ENCODE data around the gene PPIE. TPM values are rescaled to one million over a fixed set of nuclear protein-coding genes. Genes with fewer than 3 reads are reported as not detected.
"Not testable (repeated sequence)": the region's sequence is repeated elsewhere in the genome, so short reads cannot be mapped to it uniquely, and the experiment has no call there.

Gene PPIE
- total and polyA plus RNA-seq, 7 experiments from 2014 or later: 52.3 to 119 (median 72.7) TPM

DNA sequence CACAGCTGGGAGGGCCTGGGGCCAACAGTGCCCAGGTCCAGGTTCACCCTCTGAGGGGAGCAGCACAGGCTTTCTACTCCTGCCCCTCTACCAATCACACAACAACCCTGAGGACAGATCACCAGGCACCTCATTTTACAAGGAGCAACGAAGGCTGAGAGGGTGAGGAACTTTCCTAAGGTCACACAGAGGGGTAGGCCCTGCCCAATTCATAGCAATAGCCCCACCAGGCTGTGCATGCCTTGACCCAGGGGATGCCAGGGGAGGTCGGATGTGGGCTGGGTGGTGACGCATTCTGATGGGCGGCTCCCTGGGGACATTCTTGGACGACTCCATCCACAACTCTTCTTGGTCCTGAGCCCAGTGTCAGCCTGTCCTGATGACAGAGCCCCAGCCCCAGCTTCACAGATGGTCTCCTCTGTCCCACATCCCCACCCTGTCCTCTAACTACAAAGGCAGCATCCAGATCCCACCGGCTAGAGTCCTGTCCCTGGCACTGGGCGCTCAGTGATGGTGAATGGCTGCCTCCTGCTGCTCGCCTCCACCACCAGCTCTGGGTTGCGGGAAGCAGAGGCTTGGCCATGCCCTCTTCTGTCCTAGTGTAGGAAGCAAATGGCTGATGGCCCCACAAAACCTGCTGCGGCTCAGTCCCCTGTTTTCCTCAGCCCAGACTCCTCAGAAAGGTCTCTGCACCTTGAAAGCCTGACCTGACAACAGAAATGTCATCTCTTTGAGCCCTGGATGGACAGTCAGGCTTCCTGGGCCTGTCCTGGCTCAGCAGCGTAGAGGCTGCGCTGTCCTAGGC lies 47.8 kb downstream of the PPIE start:
- H3K36me3 Mint-ChIP-seq; H3K9me3 Mint-ChIP-seq; POLR2A ChIA-PET; DNase-seq; H3K4me1 ChIP-seq (ENCODE audit: control insufficient read depth in 2 of 2, insufficient read depth in 2 of 2, low read length in 2 of 2); H3K27ac Mint-ChIP-seq; H3K27ac ChIP-seq (ENCODE audit: low read depth, low read length); H3K4me3 ChIP-seq (ENCODE audit: low read length); CTCF ChIA-PET; ATAC-seq; H3K27me3 ChIP-seq (ENCODE audit: control insufficient read depth in 2 of 2, insufficient read depth in 2 of 2, low read length in 2 of 2); H3K9me3 ChIP-seq (ENCODE audit: control insufficient read depth in 2 of 3, low read length in 3 of 3); H3K36me3 ChIP-seq (ENCODE audit: control insufficient read depth in 2 of 3, insufficient read depth in 3 of 3, low read length in 3 of 3): not testable (repeated sequence)
- intact Hi-C loops (cut with micrococcal nuclease): loop anchor here in 1 of 2 donors (5.0 kb wide), 1 partner anchor 49 kb away; the partner anchor contains the start of gene PPIE
- Mint-ChIP-seq H3K4me3 (peak overlapping the region in 6 of 10 donors; percentile 46 to 75 (median 54)), H3K4me1 (peaks cover 0 to 11% (median 4%) of the 10 kb centered on the region in 7 donors), H3K27me3 (peaks cover 6 to 48% (median 13%) of the 10 kb centered on the region in 5 donors)

DNA sequence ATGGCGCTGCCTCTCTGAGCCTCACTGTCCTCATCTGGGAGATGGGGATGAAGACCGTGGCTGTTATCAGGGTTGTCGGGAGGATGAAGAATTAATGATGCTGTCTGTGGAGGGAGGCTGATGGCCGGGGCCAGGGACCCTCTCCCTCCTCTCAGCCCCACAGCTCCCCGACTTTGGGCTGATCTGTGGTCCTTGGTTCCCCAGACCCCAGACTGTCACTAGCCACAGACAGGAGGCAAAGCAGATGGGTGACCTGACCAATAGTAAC lies 48.4 kb downstream of the PPIE start:
- H3K36me3 ChIP-seq (ENCODE audit: control insufficient read depth in 2 of 3, insufficient read depth in 3 of 3, low read length in 3 of 3); H3K4me1 ChIP-seq (ENCODE audit: control insufficient read depth in 2 of 2, insufficient read depth in 2 of 2, low read length in 2 of 2); CTCF ChIA-PET; H3K36me3 Mint-ChIP-seq; H3K27ac Mint-ChIP-seq; H3K4me3 ChIP-seq (ENCODE audit: low read length); POLR2A ChIA-PET; H3K9me3 ChIP-seq (ENCODE audit: control insufficient read depth in 2 of 3, low read length in 3 of 3); H3K27me3 ChIP-seq (ENCODE audit: control insufficient read depth in 2 of 2, insufficient read depth in 2 of 2, low read length in 2 of 2); DNase-seq; ATAC-seq; H3K27ac ChIP-seq (ENCODE audit: low read depth, low read length); H3K9me3 Mint-ChIP-seq: not testable (repeated sequence)
- intact Hi-C loops (cut with micrococcal nuclease): loop anchor here in 1 of 2 donors (5.0 kb wide), 1 partner anchor 50 kb away; the partner anchor contains the start of gene PPIE
- H3K4me3 Mint-ChIP-seq: peak overlapping the region in 9 of 10 donors; percentile 37 to 75 (median 50)
- peaks cover 0 to 11% (median 4%) of the 10 kb centered on the region in 7 donors for H3K4me1 Mint-ChIP-seq
- H3K27me3 Mint-ChIP-seq: peaks cover 6 to 50% (median 14%) of the 10 kb centered on the region in 5 donors

GRCh38 chr1:39787468-39787867 lies 48.8 kb downstream of the PPIE start:
- no peak overlapping the region for H3K27ac Mint-ChIP-seq
- POLR2A ChIA-PET: no interaction called here
- CTCF ChIA-PET: no interaction called here

DNA sequence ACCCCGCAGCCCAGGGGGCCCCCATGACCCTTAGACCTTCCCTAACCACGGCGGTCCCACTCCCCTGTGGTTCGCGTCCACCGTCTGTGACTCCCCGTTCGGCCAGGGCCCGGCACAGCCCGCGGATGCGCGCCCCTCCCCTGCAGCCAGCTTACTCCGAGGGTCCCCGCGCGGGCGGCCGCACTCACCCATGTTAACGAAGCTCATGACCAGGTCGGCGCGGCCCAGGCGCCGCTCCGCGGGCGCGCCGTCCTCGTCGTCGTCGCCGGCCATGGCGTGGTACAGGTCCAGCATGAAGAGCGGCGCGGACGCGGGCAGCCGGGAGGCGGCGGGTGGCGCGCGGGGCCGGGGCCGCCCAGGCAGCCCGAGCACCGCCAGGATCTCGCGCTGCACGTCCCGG lies 49.3 kb downstream of the PPIE start:
- H3K4me1 Mint-ChIP-seq: peaks cover 3 to 11% (median 7%) of the 10 kb centered on the region in 7 donors
- H3K27ac ChIP-seq (ENCODE audit: low read depth, low read length); POLR2A ChIA-PET; ATAC-seq; H3K27ac Mint-ChIP-seq; H3K36me3 Mint-ChIP-seq; H3K9me3 Mint-ChIP-seq; H3K27me3 ChIP-seq (ENCODE audit: control insufficient read depth in 2 of 2, insufficient read depth in 2 of 2, low read length in 2 of 2); H3K9me3 ChIP-seq (ENCODE audit: control insufficient read depth in 2 of 3, low read length in 3 of 3); H3K36me3 ChIP-seq (ENCODE audit: control insufficient read depth in 2 of 3, insufficient read depth in 3 of 3, low read length in 3 of 3); H3K4me3 ChIP-seq (ENCODE audit: low read length); H3K4me1 ChIP-seq (ENCODE audit: control insufficient read depth in 2 of 2, insufficient read depth in 2 of 2, low read length in 2 of 2); DNase-seq: not testable (repeated sequence)
- intact Hi-C loops (cut with micrococcal nuclease): loop anchor here in 1 of 2 donors (5.0 kb wide), 1 partner anchor 51 kb away; the partner anchor contains the start of gene PPIE
- CTCF ChIA-PET: interaction anchor here (1.3 kb wide), 1 partner anchor 11 kb away, joined by 3 read pairs; no protein-coding TSS in a partner anchor
- peak overlapping the region in 4 of 10 donors; percentile 14 to 51 (median 36) for H3K4me3 Mint-ChIP-seq
- peaks cover 6 to 53% (median 21%) of the 10 kb centered on the region in 5 donors for H3K27me3 Mint-ChIP-seq

More at GRCh38 chr1:39787468-39787867, 48.8 kb downstream of the PPIE start:
- no peak overlapping the region for H3K27ac ChIP-seq (ENCODE audit: low read depth, low read length)
- H3K4me1 Mint-ChIP-seq: peaks cover 0 to 11% (median 5%) of the 10 kb centered on the region in 7 donors
- H3K36me3 ChIP-seq (ENCODE audit: control insufficient read depth in 2 of 3, insufficient read depth in 3 of 3, low read length in 3 of 3): no peaks in the 10 kb centered on the region
- H3K27me3 Mint-ChIP-seq: peaks cover 6 to 51% (median 16%) of the 10 kb centered on the region in 5 donors
- no peak overlapping the region for H3K4me3 ChIP-seq (ENCODE audit: low read length)
- ATAC-seq: no peak
- H3K4me3 Mint-ChIP-seq: peak overlapping the region; percentile 37 to 75 (median 55)
- no peak for DNase-seq
- H3K36me3 Mint-ChIP-seq: no peaks in the 10 kb centered on the region
- no peaks in the 10 kb centered on the region for H3K27me3 ChIP-seq (ENCODE audit: control insufficient read depth in 2 of 2, insufficient read depth in 2 of 2, low read length in 2 of 2)
- intact Hi-C loops (cut with micrococcal nuclease): loop anchor here in 1 of 2 donors (5.0 kb wide), 1 partner anchor 50 kb away; the partner anchor contains the start of gene PPIE
- peaks cover 0 to 3% of the 10 kb centered on the region in 2 donors for H3K4me1 ChIP-seq (ENCODE audit: control insufficient read depth in 2 of 2, insufficient read depth in 2 of 2, low read length in 2 of 2)
- no peaks in the 10 kb centered on the region for H3K9me3 ChIP-seq (ENCODE audit: control insufficient read depth in 2 of 3, low read length in 3 of 3)
- no peaks in the 10 kb centered on the region for H3K9me3 Mint-ChIP-seq

- intact Hi-C loops (cut with micrococcal nuclease): loop anchor here in 1 of 2 donors (5.0 kb wide), 1 partner anchor 51 kb away; the partner anchor contains the start of gene PPIE
- Histone ChIP-seq H3K27ac (ENCODE audit: low read depth, low read length) (no peak overlapping the region), H3K36me3 (ENCODE audit: control insufficient read depth in 2 of 3, insufficient read depth in 3 of 3, low read length in 3 of 3) (no peaks in the 10 kb centered on the region), H3K4me3 (ENCODE audit: low read length) (no peak overlapping the region), H3K9me3 (ENCODE audit: control insufficient read depth in 2 of 3, low read length in 3 of 3) (no peaks in the 10 kb centered on the region), H3K4me1 (ENCODE audit: control insufficient read depth in 2 of 2, insufficient read depth in 2 of 2, low read length in 2 of 2) (peaks cover 0 to 3% of the 10 kb centered on the region in 2 donors), H3K27me3 (ENCODE audit: control insufficient read depth in 2 of 2, insufficient read depth in 2 of 2, low read length in 2 of 2) (no peaks in the 10 kb centered on the region)
- Mint-ChIP-seq H3K27me3 (peaks cover 6 to 51% (median 23%) of the 10 kb centered on the region in 5 donors), H3K4me3 (no peak overlapping the region), H3K4me1 (peaks cover 3 to 11% (median 7%) of the 10 kb centered on the region in 7 donors), H3K36me3 (no peaks in the 10 kb centered on the region), H3K27ac (no peak overlapping the region), H3K9me3 (no peaks in the 10 kb centered on the region)
- peak; percentile 11 for ATAC-seq
- POLR2A ChIA-PET: no interaction called here
- CTCF ChIA-PET: interaction anchor here (1.3 kb wide), 1 partner anchor 10 kb away, joined by 3 read pairs; no protein-coding TSS in a partner anchor
- no peak for DNase-seq
These were observed 49.7 kb downstream of the PPIE start for GRCh38 chr1:39788426-39788757.

DNA sequence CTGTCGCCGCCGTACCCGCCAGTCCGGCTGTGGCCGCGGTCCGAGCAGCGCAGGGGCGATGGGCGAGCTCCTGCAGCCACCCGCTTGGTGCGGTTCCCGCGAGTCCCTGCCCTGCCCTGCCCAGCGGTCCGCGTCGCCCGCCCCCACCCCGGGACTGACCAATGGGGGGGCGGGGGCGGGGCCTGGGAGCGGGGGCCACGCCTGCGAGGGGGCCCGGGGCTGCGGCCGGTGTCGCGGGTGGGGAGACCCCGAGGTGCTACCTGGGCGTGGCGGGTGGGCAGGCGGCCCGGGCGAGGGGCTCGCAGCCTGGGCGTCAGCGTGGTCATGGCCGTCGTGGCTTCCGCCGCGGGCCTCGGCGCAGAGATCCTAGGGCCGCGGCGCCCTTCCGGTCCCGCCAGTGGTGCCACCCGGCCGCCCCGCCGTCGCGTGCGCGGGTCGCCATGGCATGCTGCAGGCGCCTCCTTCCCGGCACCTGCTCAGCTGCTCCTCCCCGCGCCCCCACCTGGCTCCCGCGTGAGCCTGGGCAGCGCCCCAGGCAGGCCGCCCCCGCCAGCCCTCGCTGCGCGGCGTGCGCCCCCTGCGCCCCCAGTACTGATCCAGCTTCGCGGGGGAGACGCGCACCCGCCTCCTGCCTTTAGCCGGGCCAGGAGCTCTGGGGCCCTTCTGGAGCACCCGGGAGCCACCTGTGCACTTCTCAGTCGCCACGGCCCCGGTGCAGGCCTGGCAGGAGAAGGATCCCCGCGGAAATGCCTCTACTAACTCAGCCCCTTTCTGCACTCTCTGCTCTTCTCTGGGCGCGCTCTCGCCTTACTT lies 50.3 kb downstream of the PPIE start, which contains the start of gene BMP8B:
TSS of gene BMP8B (minus strand) at position 108 of the 813 bp plus-strand sequence. CDS start 380 bp downstream, outside the sequence.
- ChIA-PET POLR2A (interaction anchor here (1.1 kb wide), 1 partner anchor 10 kb away, joined by 4 read pairs; no protein-coding TSS in a partner anchor), CTCF (interaction anchor here (0.9 to 1.3 kb wide), 2 partner anchors 10 to 27 kb away, joined by 3 read pairs; no protein-coding TSS in a partner anchor)
- no peaks in the 10 kb centered on the region for H3K27me3 ChIP-seq (ENCODE audit: control insufficient read depth in 2 of 2, insufficient read depth in 2 of 2, low read length in 2 of 2)
- peaks cover 3 to 11% (median 7%) of the 10 kb centered on the region in 7 donors for H3K4me1 Mint-ChIP-seq
- intact Hi-C loops (cut with micrococcal nuclease): loop anchor here in 1 of 2 donors (5.0 kb wide), 1 partner anchor 52 kb away; the partner anchor contains the start of gene PPIE
- peak in 7 of 9 donors; percentile 1 to 62 (median 11) for DNase-seq
- peaks cover 6 to 50% (median 23%) of the 10 kb centered on the region in 5 donors for H3K27me3 Mint-ChIP-seq
- H3K4me3 Mint-ChIP-seq: peak within 1 kb of the TSS; percentile 67 to 86 (median 76)
- H3K4me1 ChIP-seq (ENCODE audit: control insufficient read depth in 2 of 2, insufficient read depth in 2 of 2, low read length in 2 of 2): peaks cover 0 to 3% of the 10 kb centered on the region in 2 donors
- H3K4me3 ChIP-seq (ENCODE audit: low read length): peak within 1 kb of the TSS; percentile 46
- H3K9me3 ChIP-seq (ENCODE audit: control insufficient read depth in 2 of 3, low read length in 3 of 3): no peaks in the 10 kb centered on the region
- no peaks in the 10 kb centered on the region for H3K36me3 Mint-ChIP-seq
- H3K27ac Mint-ChIP-seq: no peak within 1 kb of the TSS
- no peaks in the 10 kb centered on the region for H3K36me3 ChIP-seq (ENCODE audit: control insufficient read depth in 2 of 3, insufficient read depth in 3 of 3, low read length in 3 of 3)
- no peak within 1 kb of the TSS for H3K27ac ChIP-seq (ENCODE audit: low read depth, low read length)
- no peaks in the 10 kb centered on the region for H3K9me3 Mint-ChIP-seq
- peak; percentile 81 for ATAC-seq
